Measurements from ENCODE around the gene CLDN6. TPM values are rescaled to one million over a fixed set of nuclear protein-coding genes. Genes with fewer than 3 reads are reported as not detected.
A peak's percentile ranks its signal among the peaks of the same experiment; 100 is the strongest.

Gene CLDN6
- total and polyA plus RNA-seq, 9 of the 15 experiments (the other 6 are each of a cell fraction or from before 2014, with no cell fraction given) = 0.22 to 0.75 (median 0.38) TPM; not detected in 3

DNA sequence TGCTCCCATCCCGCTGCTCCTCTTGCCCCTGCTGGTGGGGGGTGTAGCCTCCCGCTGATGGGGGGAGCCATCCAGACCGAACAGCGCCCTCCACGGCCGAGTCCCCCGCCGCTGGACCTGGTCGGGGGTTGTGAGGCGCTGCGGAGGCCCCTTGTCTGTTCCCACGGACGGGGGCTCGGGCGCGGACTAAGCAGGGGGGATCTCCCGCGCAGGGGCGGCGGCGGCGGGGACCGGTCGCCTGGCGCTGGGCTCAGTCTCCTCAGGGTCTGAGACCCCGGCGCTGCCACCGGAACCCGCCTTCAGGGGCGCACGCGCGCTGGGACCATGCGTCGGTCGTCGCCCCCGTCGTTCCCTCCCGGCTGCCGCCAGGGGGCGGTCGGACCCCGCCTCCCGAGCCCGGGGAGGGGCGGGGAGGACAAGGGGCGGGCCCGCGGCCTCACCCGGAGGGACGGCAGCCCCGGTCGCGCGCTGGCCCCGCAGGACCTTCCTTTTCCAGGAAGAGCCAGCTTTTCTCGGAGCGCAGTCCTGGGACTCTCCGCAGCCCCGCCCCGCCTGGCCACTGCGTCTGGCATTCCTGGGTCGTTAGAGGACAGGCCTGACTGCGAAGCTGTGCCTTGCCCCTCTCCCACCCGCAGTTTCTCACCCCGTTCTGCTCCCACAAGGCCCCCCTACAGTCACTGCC lies 41.2 kb upstream of the CLDN6 start (continued):
- TF ChIP-seq E2F3 (CRISPR knock-in tag; IDR thresholded peaks at IDR 0.05) (0 out of 2 replicates have a peak, but pooled peaks have one; percentile 29), ESRRB (CRISPR knock-in tag; IDR thresholded peaks at IDR 0.05; ENCODE audit: borderline replicate concordance) (no peak), SLC30A9 (CRISPR knock-in tag; IDR thresholded peaks at IDR 0.05) (no peak), ATF1 (CRISPR knock-in tag; IDR thresholded peaks at IDR 0.05) (no peak), ATF1 (tag; IDR thresholded peaks at IDR 0.05) (peak; percentile 55), HSF4 (CRISPR knock-in tag; IDR thresholded peaks at IDR 0.05; ENCODE audit: borderline replicate concordance) (no peak), RFX7 (CRISPR knock-in tag; IDR thresholded peaks at IDR 0.05) (no peak), HNRNPH1 (optimal IDR thresholded peaks at IDR 0.05; ENCODE audit: low read depth, low read length) (no peak), HLTF (IDR thresholded peaks at IDR 0.05) (no peak), KLF10 (CRISPR knock-in tag; IDR thresholded peaks at IDR 0.05) (no peak), NEUROD1 (IDR thresholded peaks at IDR 0.05; ENCODE audit: borderline replicate concordance, low read depth, low read length, partially characterized antibody) (peak; percentile 37), BHLHE40 (IDR thresholded peaks at IDR 0.05; ENCODE audit: low read length) (peak; percentile 48), TCFL5 (CRISPR knock-in tag; conservative IDR thresholded peaks at IDR 0.05) (no peak), POLR2AphosphoS2 (IDR thresholded peaks at IDR 0.05; ENCODE audit: low read length) (no peak), KHSRP (IDR thresholded peaks at IDR 0.05) (no peak), FOXK1 (CRISPR knock-in tag; IDR thresholded peaks at IDR 0.05; ENCODE audit: borderline replicate concordance) (no peak)
- TF ChIP-seq, protein P1, sequence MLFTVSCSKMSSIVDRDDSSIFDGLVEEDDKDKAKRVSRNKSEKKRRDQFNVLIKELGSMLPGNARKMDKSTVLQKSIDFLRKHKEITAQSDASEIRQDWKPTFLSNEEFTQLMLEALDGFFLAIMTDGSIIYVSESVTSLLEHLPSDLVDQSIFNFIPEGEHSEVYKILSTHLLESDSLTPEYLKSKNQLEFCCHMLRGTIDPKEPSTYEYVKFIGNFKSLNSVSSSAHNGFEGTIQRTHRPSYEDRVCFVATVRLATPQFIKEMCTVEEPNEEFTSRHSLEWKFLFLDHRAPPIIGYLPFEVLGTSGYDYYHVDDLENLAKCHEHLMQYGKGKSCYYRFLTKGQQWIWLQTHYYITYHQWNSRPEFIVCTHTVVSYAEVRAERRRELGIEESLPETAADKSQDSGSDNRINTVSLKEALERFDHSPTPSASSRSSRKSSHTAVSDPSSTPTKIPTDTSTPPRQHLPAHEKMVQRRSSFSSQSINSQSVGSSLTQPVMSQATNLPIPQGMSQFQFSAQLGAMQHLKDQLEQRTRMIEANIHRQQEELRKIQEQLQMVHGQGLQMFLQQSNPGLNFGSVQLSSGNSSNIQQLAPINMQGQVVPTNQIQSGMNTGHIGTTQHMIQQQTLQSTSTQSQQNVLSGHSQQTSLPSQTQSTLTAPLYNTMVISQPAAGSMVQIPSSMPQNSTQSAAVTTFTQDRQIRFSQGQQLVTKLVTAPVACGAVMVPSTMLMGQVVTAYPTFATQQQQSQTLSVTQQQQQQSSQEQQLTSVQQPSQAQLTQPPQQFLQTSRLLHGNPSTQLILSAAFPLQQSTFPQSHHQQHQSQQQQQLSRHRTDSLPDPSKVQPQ (CRISPR knock-in tag; IDR thresholded peaks at IDR 0.05; ENCODE audit: borderline replicate concordance) = no peak
- TF ChIP-seq, protein P2, sequence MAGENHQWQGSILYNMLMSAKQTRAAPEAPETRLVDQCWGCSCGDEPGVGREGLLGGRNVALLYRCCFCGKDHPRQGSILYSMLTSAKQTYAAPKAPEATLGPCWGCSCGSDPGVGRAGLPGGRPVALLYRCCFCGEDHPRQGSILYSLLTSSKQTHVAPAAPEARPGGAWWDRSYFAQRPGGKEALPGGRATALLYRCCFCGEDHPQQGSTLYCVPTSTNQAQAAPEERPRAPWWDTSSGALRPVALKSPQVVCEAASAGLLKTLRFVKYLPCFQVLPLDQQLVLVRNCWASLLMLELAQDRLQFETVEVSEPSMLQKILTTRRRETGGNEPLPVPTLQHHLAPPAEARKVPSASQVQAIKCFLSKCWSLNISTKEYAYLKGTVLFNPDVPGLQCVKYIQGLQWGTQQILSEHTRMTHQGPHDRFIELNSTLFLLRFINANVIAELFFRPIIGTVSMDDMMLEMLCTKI (IDR thresholded peaks at IDR 0.05; ENCODE audit: partially characterized antibody) = no peak
- TF ChIP-seq, protein P3, sequence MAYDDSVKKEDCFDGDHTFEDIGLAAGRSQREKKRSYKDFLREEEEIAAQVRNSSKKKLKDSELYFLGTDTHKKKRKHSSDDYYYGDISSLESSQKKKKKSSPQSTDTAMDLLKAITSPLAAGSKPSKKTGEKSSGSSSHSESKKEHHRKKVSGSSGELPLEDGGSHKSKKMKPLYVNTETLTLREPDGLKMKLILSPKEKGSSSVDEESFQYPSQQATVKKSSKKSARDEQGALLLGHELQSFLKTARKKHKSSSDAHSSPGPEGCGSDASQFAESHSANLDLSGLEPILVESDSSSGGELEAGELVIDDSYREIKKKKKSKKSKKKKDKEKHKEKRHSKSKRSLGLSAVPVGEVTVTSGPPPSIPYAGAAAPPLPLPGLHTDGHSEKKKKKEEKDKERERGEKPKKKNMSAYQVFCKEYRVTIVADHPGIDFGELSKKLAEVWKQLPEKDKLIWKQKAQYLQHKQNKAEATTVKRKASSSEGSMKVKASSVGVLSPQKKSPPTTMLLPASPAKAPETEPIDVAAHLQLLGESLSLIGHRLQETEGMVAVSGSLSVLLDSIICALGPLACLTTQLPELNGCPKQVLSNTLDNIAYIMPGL (CRISPR knock-in tag; IDR thresholded peaks at IDR 0.05) = peak; percentile 89; the same call in 1 of the 2 replicates
- TF ChIP-seq, protein P4, sequence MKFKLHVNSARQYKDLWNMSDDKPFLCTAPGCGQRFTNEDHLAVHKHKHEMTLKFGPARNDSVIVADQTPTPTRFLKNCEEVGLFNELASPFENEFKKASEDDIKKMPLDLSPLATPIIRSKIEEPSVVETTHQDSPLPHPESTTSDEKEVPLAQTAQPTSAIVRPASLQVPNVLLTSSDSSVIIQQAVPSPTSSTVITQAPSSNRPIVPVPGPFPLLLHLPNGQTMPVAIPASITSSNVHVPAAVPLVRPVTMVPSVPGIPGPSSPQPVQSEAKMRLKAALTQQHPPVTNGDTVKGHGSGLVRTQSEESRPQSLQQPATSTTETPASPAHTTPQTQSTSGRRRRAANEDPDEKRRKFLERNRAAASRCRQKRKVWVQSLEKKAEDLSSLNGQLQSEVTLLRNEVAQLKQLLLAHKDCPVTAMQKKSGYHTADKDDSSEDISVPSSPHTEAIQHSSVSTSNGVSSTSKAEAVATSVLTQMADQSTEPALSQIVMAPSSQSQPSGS (CRISPR knock-in tag; IDR thresholded peaks at IDR 0.05) = no peak
- TF ChIP-seq, protein P5, sequence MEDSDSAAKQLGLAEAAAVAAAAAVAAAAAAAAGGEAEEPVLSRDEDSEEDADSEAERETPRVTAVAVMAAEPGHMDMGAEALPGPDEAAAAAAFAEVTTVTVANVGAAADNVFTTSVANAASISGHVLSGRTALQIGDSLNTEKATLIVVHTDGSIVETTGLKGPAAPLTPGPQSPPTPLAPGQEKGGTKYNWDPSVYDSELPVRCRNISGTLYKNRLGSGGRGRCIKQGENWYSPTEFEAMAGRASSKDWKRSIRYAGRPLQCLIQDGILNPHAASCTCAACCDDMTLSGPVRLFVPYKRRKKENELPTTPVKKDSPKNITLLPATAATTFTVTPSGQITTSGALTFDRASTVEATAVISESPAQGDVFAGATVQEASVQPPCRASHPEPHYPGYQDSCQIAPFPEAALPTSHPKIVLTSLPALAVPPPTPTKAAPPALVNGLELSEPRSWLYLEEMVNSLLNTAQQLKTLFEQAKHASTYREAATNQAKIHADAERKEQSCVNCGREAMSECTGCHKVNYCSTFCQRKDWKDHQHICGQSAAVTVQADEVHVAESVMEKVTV (CRISPR knock-in tag; IDR thresholded peaks at IDR 0.05) = peak; percentile 96

Data from K562 (cell line).